IPS-NIHi11 (cell line): ENCODE results near the gene KLF16.

Experiments used
- DNase-seq: peaks from one replicate; pipeline ENCODE4 v3.0.0; 2012; ENCODE audit warnings: mixed read lengths, low spot score

KLF16 gene

GRCh38 chr19:1806184-1807029 is 57.0 kb downstream of the KLF16 start:
- no peak for DNase-seq

- no peak for DNase-seq
These were observed 57.8 kb downstream of the KLF16 start for GRCh38 chr19:1805401-1806183.

GRCh38 chr19:1804858-1805257 is 58.5 kb downstream of the KLF16 start:
- DNase-seq, result no peak
